GM23338 (cell line): ENCODE data around the gene CLPTM1L. TPM values are rescaled to one million over a fixed set of nuclear protein-coding genes. Genes with fewer than 3 reads are reported as not detected.

Experiments used
- ATAC-seq: fragments of 200-7000 bp; cut with Tn5 transposase; 3 replicates; pipeline ENCODE4 v1.9.1; 2020
- DNase-seq: peaks from one replicate; pipeline ENCODE4 v3.0.0-alpha.2; 2015; ENCODE audit warnings: low spot score
- H2AFZ ChIP-seq: fragments of 200-600 bp; sonication (generic); 2 replicates; pipeline ENCODE4 v1.8.0; 2016; ENCODE audit warnings: antibody characterized with exemption, mild to moderate bottlenecking, moderate library complexity
- H3F3A ChIP-seq: fragments of 200-600 bp; sonication (generic); replicated peaks from 2 replicates; pipeline ENCODE4 v1.8.0; 2017; ENCODE audit warnings: antibody characterized with exemption, mixed run types, low read depth
- H3K27ac ChIP-seq: fragments of 200-600 bp; sonication (generic); 2 replicates; pipeline ENCODE4 v1.6.1; 2016; ENCODE audit warnings: low read depth
- H3K27me3 ChIP-seq: fragments of 200-600 bp; sonication (generic); 2 replicates; pipeline ENCODE4 v1.8.0; 2016; ENCODE audit warnings: mild to moderate bottlenecking, mixed run types, moderate library complexity; ENCODE audit not compliant: insufficient read depth
- H3K36me3 ChIP-seq: fragments of 200-600 bp; sonication (generic); 2 replicates; pipeline ENCODE4 v1.8.0; 2016; ENCODE audit warnings: mild to moderate bottlenecking; ENCODE audit not compliant: insufficient read depth
- H3K4me1 ChIP-seq: fragments of 200-600 bp; sonication (generic); 2 replicates; pipeline ENCODE4 v1.8.0; 2016; ENCODE audit warnings: mild to moderate bottlenecking, moderate library complexity; ENCODE audit not compliant: insufficient read depth
- H3K4me2 ChIP-seq: fragments of 200-600 bp; sonication (generic); 2 replicates; pipeline ENCODE4 v1.7.1; 2017; ENCODE audit warnings: mixed run types
- H3K4me3 ChIP-seq: fragments of 200-600 bp; sonication (generic); 2 replicates; pipeline ENCODE4 v1.6.1; 2016; ENCODE audit warnings: mixed run types
- H3K79me2 ChIP-seq: fragments of 200-600 bp; sonication (generic); replicated peaks from 2 replicates; pipeline ENCODE4 v1.8.0; 2017; ENCODE audit warnings: mild to moderate bottlenecking; ENCODE audit not compliant: insufficient read depth
- H3K9me2 ChIP-seq: fragments of 200-600 bp; sonication (generic); 2 replicates; pipeline ENCODE4 v1.8.0; 2017; ENCODE audit not compliant: insufficient read depth
- H4K20me1 ChIP-seq: fragments of 200-600 bp; sonication (generic); replicated peaks from 2 replicates; pipeline ENCODE4 v1.8.0; 2017; ENCODE audit warnings: mild to moderate bottlenecking; ENCODE audit not compliant: insufficient read depth
- H3K27ac Mint-ChIP-seq: 2 replicates; pipeline ENCODE4 v1.8.0; 2020; ENCODE audit warnings: inconsistent platforms, mild to moderate bottlenecking, moderate library complexity, mixed read lengths
- H3K27me3 Mint-ChIP-seq: 3 replicates; pipeline ENCODE4 v1.8.0; 2022; ENCODE audit warnings: low read depth, mild to moderate bottlenecking, moderate library complexity, mixed read lengths, inconsistent platforms; ENCODE audit not compliant: insufficient read depth, poor library complexity
- H3K36me3 Mint-ChIP-seq: 3 replicates; pipeline ENCODE4 v1.8.0; 2021; ENCODE audit warnings: low read depth, mild to moderate bottlenecking, inconsistent platforms, moderate library complexity, mixed read lengths
- H3K4me1 Mint-ChIP-seq: 3 replicates; pipeline ENCODE4 v1.8.0; 2020; ENCODE audit warnings: mild to moderate bottlenecking, inconsistent platforms, mixed read lengths
- H3K4me3 Mint-ChIP-seq: 3 replicates; pipeline ENCODE4 v1.8.0; 2021; ENCODE audit warnings: moderate library complexity, mild to moderate bottlenecking, inconsistent platforms, mixed read lengths
- H3K9me3 Mint-ChIP-seq: 3 replicates; pipeline ENCODE4 v1.8.0; 2020; ENCODE audit warnings: moderate library complexity, mild to moderate bottlenecking, inconsistent platforms, mixed read lengths
- CREB1 ChIP-seq: fragments of 250-450 bp; sonication (Bioruptor Pico); IDR thresholded peaks from 2 replicates; pipeline ENCODE4 v1.5.0; 2020; ENCODE audit warnings: low read depth, mild to moderate bottlenecking, moderate library complexity
- EZH2phosphoT487 ChIP-seq: fragments of 200-600 bp; sonication (generic); IDR thresholded peaks from one replicate; pipeline ENCODE4 v1.8.1; 2018; ENCODE audit warnings: antibody characterized with exemption; ENCODE audit not compliant: unreplicated experiment
- JUNB ChIP-seq: IDR thresholded peaks from one replicate; pipeline ENCODE4 v1.6.1; 2016; ENCODE audit warnings: antibody characterized with exemption; ENCODE audit not compliant: unreplicated experiment
- REST ChIP-seq: IDR thresholded peaks from one replicate; pipeline ENCODE4 v1.6.1; 2018; ENCODE audit warnings: antibody characterized with exemption; ENCODE audit not compliant: unreplicated experiment
- STAT1 ChIP-seq: IDR thresholded peaks from one replicate; pipeline ENCODE4 v1.6.1; 2016; ENCODE audit warnings: antibody characterized with exemption; ENCODE audit not compliant: unreplicated experiment
- ZNF114 ChIP-seq: fragments of 250-450 bp; sonication (Bioruptor Pico); IDR thresholded peaks from 2 replicates; pipeline ENCODE4 v1.5.0; 2020; ENCODE audit warnings: mild to moderate bottlenecking, moderate library complexity
- polyA plus RNA-seq: library from polyadenylated mRNA; unstranded; fragments of >200 nt; fragmentation: Nextera tagmentation; extraction: Ambion mirVana; gene quantifications from 2 replicates; pipeline ENCODE4 v1.2.1, GENCODE V29; 2016
- total RNA-seq: library from RNA; depleted of rRNA; stranded (reverse); fragments of >200 nt; shearing (Covaris generic); gene quantifications from 2 replicates; pipeline ENCODE4 v1.2.3, GENCODE V29; 2014
- TF ChIP-seq, protein P1 (sequence below), 2 experiments: fragments of 200-600 bp in 1 of 2; sonication (generic) in 1 of 2; conservative IDR thresholded peaks; 2 replicates each; pipeline versions ENCODE4 v1.5.1 to v1.6.1; 2016 to 2017; ENCODE audit warnings: antibody characterized with exemption in 2 of 2, low read depth in 2 of 2, mild to moderate bottlenecking in 2 of 2, moderate library complexity in 1 of 2
- TF ChIP-seq, protein P2 (sequence below): fragments of 250-450 bp; sonication (Bioruptor Pico); IDR thresholded peaks from 2 replicates; pipeline ENCODE4 v1.5.0; 2020; ENCODE audit warnings: mild to moderate bottlenecking, moderate library complexity
- TF ChIP-seq, protein P3 (sequence below): IDR thresholded peaks from 2 replicates; pipeline ENCODE4 v1.6.1; 2016; ENCODE audit warnings: antibody characterized with exemption

Gene CLPTM1L
- total and polyA plus RNA-seq, 2 experiments from 2014 or later, result 39.9 to 110 TPM

GRCh38 chr5:1278216-1278615, 66.7 kb downstream of the CLPTM1L start (continued):
- TF ChIP-seq REST, result no peak

DNA sequence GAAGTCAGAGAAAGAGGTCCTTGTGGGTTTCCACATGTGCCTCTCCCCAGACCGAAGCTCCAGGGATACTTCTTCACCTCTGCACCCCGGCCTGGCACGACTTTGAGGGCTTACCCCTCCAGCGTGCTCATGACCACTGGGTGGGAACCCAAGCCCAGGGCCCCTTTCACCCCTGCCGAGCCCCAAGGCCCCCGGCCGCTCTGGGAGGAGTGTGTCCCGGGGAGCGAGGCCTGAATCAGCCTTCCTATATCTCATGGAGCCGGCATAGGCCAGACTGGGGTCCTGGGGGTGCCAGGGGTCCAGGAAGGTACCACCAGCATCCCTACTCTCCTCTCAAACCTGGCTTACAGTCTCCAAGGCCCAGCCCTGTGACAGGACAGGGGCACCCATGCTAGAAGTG, 67.1 kb downstream of the CLPTM1L start:
- H3K4me2 ChIP-seq, result no peak overlapping the region
- TF ChIP-seq JUNB, result no peak
- no peak for TF ChIP-seq CREB1 (CRISPR knock-in tag)
- no peak for TF ChIP-seq EZH2phosphoT487
- TF ChIP-seq, protein P1, sequence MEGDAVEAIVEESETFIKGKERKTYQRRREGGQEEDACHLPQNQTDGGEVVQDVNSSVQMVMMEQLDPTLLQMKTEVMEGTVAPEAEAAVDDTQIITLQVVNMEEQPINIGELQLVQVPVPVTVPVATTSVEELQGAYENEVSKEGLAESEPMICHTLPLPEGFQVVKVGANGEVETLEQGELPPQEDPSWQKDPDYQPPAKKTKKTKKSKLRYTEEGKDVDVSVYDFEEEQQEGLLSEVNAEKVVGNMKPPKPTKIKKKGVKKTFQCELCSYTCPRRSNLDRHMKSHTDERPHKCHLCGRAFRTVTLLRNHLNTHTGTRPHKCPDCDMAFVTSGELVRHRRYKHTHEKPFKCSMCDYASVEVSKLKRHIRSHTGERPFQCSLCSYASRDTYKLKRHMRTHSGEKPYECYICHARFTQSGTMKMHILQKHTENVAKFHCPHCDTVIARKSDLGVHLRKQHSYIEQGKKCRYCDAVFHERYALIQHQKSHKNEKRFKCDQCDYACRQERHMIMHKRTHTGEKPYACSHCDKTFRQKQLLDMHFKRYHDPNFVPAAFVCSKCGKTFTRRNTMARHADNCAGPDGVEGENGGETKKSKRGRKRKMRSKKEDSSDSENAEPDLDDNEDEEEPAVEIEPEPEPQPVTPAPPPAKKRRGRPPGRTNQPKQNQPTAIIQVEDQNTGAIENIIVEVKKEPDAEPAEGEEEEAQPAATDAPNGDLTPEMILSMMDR (conservative IDR thresholded peaks at IDR 0.05; ENCODE audit: low read depth in 2 of 2), result no peak
- TF ChIP-seq, protein P2, sequence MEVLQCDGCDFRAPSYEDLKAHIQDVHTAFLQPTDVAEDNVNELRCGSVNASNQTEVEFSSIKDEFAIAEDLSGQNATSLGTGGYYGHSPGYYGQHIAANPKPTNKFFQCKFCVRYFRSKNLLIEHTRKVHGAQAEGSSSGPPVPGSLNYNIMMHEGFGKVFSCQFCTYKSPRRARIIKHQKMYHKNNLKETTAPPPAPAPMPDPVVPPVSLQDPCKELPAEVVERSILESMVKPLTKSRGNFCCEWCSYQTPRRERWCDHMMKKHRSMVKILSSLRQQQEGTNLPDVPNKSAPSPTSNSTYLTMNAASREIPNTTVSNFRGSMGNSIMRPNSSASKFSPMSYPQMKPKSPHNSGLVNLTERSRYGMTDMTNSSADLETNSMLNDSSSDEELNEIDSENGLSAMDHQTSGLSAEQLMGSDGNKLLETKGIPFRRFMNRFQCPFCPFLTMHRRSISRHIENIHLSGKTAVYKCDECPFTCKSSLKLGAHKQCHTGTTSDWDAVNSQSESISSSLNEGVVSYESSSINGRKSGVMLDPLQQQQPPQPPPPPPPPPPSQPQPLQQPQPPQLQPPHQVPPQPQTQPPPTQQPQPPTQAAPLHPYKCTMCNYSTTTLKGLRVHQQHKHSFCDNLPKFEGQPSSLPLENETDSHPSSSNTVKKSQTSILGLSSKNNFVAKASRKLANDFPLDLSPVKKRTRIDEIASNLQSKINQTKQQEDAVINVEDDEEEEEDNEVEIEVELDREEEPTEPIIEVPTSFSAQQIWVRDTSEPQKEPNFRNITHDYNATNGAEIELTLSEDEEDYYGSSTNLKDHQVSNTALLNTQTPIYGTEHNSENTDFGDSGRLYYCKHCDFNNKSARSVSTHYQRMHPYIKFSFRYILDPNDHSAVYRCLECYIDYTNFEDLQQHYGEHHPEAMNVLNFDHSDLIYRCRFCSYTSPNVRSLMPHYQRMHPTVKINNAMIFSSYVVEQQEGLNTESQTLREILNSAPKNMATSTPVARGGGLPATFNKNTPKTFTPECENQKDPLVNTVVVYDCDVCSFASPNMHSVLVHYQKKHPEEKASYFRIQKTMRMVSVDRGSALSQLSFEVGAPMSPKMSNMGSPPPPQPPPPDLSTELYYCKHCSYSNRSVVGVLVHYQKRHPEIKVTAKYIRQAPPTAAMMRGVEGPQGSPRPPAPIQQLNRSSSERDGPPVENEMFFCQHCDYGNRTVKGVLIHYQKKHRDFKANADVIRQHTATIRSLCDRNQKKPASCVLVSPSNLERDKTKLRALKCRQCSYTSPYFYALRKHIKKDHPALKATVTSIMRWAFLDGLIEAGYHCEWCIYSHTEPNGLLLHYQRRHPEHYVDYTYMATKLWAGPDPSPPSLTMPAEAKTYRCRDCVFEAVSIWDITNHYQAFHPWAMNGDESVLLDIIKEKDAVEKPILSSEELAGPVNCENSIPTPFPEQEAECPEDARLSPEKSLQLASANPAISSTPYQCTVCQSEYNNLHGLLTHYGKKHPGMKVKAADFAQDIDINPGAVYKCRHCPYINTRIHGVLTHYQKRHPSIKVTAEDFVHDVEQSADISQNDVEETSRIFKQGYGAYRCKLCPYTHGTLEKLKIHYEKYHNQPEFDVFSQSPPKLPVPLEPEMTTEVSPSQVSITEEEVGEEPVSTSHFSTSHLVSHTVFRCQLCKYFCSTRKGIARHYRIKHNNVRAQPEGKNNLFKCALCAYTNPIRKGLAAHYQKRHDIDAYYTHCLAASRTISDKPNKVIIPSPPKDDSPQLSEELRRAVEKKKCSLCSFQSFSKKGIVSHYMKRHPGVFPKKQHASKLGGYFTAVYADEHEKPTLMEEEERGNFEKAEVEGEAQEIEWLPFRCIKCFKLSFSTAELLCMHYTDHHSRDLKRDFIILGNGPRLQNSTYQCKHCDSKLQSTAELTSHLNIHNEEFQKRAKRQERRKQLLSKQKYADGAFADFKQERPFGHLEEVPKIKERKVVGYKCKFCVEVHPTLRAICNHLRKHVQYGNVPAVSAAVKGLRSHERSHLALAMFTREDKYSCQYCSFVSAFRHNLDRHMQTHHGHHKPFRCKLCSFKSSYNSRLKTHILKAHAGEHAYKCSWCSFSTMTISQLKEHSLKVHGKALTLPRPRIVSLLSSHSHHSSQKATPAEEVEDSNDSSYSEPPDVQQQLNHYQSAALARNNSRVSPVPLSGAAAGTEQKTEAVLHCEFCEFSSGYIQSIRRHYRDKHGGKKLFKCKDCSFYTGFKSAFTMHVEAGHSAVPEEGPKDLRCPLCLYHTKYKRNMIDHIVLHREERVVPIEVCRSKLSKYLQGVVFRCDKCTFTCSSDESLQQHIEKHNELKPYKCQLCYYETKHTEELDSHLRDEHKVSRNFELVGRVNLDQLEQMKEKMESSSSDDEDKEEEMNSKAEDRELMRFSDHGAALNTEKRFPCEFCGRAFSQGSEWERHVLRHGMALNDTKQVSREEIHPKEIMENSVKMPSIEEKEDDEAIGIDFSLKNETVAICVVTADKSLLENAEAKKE, result no peak
- TF ChIP-seq STAT1, result no peak
- TF ChIP-seq, protein P3, sequence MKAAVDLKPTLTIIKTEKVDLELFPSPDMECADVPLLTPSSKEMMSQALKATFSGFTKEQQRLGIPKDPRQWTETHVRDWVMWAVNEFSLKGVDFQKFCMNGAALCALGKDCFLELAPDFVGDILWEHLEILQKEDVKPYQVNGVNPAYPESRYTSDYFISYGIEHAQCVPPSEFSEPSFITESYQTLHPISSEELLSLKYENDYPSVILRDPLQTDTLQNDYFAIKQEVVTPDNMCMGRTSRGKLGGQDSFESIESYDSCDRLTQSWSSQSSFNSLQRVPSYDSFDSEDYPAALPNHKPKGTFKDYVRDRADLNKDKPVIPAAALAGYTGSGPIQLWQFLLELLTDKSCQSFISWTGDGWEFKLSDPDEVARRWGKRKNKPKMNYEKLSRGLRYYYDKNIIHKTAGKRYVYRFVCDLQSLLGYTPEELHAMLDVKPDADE, result no peak
- TF ChIP-seq ZNF114 (CRISPR knock-in tag), result no peak

More for the DNA sequence above, 67.1 kb downstream of the CLPTM1L start:
- Mint-ChIP-seq H3K27ac (no peak overlapping the region), H3K27me3 (peaks cover 5% of the 10 kb centered on the region), H3K9me3 (no peaks in the 10 kb centered on the region; the same call in 2 of the 3 replicates), H3K4me3 (no peak overlapping the region), H3K36me3 (peaks cover 27% of the 10 kb centered on the region), H3K4me1 (no peaks in the 10 kb centered on the region)
- H3K9me2 ChIP-seq, result no peaks in the 10 kb centered on the region
- H3F3A ChIP-seq, result no peaks in the 10 kb centered on the region
- ATAC-seq, result no peak
- H4K20me1 ChIP-seq, result no peaks in the 10 kb centered on the region
- H2AFZ ChIP-seq, result no peak overlapping the region
- no peaks in the 10 kb centered on the region for H3K27me3 ChIP-seq
- no peak overlapping the region for H3K4me3 ChIP-seq
- H3K79me2 ChIP-seq, result peaks cover 27% of the 10 kb centered on the region
- DNase-seq, result no peak
- H3K27ac ChIP-seq, result no peak overlapping the region
- H3K36me3 ChIP-seq, result 0 out of 2 replicates have a peak, but pooled peaks cover 5% of the 10 kb centered on the region
- no peaks in the 10 kb centered on the region for H3K4me1 ChIP-seq
